ENCODE measurements around the gene PITRM1. TPM values are rescaled to one million over a fixed set of nuclear protein-coding genes. Genes with fewer than 3 reads are reported as not detected.
"Not testable (repeated sequence)": the region's sequence is repeated elsewhere in the genome, so short reads cannot be mapped to it uniquely, and the experiment has no call there.

Gene PITRM1
- total RNA-seq, 2 donors from 2014 or later = 47.7 to 103 TPM

DNA sequence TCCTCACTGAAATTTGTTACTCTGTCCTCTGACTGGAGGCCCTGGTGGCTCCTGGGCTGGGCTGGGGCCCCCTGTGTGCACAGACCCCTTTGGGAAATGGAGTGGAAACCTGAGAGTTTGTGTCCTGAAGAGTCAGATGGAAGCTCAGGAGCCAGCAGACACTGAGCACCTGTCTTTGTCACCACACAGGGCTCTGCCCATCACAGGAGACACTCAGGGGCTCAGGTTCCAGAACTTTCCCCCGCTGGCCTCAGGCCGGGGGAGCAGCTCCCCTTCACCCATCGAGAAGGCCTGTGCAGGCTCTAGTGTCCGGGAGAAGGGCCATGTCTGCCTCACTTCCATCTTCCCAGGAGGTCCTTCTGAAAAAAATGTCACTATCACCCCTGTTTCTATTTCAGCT is 22.3 kb upstream of the PITRM1 start:
- H3K4me3 ChIP-seq = no peak overlapping the region
- H3K36me3 ChIP-seq = no peaks in the 10 kb centered on the region
- intact Hi-C loops (cut with DNase I) = loop anchor here (5.0 to 10.0 kb wide), 4 partner anchors 42 to 1577 kb away; no protein-coding TSS in a partner anchor
- TF ChIP-seq POLR2AphosphoS5 (IDR thresholded peaks at IDR 0.05) = no peak
- no peak for TF ChIP-seq POLR2A (IDR thresholded peaks at IDR 0.05)
- TF ChIP-seq, protein P1, sequence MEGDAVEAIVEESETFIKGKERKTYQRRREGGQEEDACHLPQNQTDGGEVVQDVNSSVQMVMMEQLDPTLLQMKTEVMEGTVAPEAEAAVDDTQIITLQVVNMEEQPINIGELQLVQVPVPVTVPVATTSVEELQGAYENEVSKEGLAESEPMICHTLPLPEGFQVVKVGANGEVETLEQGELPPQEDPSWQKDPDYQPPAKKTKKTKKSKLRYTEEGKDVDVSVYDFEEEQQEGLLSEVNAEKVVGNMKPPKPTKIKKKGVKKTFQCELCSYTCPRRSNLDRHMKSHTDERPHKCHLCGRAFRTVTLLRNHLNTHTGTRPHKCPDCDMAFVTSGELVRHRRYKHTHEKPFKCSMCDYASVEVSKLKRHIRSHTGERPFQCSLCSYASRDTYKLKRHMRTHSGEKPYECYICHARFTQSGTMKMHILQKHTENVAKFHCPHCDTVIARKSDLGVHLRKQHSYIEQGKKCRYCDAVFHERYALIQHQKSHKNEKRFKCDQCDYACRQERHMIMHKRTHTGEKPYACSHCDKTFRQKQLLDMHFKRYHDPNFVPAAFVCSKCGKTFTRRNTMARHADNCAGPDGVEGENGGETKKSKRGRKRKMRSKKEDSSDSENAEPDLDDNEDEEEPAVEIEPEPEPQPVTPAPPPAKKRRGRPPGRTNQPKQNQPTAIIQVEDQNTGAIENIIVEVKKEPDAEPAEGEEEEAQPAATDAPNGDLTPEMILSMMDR (IDR thresholded peaks at IDR 0.05) = no peak
- H3K27ac ChIP-seq = no peak overlapping the region
- no peaks in the 10 kb centered on the region for H3K9me3 ChIP-seq
- H3K4me1 ChIP-seq (replicated peaks) = no peaks in the 10 kb centered on the region
- H3K27me3 ChIP-seq (replicated peaks; ENCODE audit: insufficient read depth) = no peaks in the 10 kb centered on the region
- no peak for DNase-seq (ENCODE audit: low spot score)
- 98% methylated on average over 4 of the region's 4 CpGs for WGBS

DNA sequence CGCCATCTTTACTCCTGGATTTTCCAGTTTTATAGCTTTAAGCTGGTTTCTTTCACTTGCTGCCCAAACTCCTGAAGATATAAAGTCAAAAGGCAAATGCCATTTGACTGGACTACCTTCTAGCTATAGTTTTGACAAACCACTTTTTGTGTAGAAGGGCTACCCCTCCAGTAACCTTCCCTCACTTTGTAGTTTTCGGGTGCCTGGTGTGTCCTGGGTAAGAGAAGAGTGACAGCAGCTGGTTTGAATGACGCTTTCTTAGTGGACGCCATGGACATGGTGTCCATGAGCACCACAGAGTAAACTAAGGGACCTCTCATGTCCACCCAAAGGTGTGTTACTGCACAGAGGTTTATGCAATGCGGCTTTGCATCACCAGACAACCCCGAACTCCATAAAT is 21.2 kb upstream of the PITRM1 start:
- WGBS = 94% methylated on average over 6 of the region's 6 CpGs
- Histone ChIP-seq H3K27me3 (replicated peaks; ENCODE audit: insufficient read depth) (no peaks in the 10 kb centered on the region), H3K9me3 (no peaks in the 10 kb centered on the region), H3K36me3 (no peaks in the 10 kb centered on the region), H3K4me3 (no peak overlapping the region), H3K4me1 (replicated peaks) (no peaks in the 10 kb centered on the region), H3K27ac (no peak overlapping the region)
- TF ChIP-seq, protein P1 (IDR thresholded peaks at IDR 0.05) = no peak
- TF ChIP-seq POLR2AphosphoS5 (IDR thresholded peaks at IDR 0.05) = no peak
- TF ChIP-seq POLR2A (IDR thresholded peaks at IDR 0.05) = no peak
- DNase-seq (ENCODE audit: low spot score) = no peak
- intact Hi-C loops (cut with DNase I) = loop anchor here (10.0 kb wide), 2 partner anchors 1311 to 1461 kb away; no protein-coding TSS in a partner anchor

DNA sequence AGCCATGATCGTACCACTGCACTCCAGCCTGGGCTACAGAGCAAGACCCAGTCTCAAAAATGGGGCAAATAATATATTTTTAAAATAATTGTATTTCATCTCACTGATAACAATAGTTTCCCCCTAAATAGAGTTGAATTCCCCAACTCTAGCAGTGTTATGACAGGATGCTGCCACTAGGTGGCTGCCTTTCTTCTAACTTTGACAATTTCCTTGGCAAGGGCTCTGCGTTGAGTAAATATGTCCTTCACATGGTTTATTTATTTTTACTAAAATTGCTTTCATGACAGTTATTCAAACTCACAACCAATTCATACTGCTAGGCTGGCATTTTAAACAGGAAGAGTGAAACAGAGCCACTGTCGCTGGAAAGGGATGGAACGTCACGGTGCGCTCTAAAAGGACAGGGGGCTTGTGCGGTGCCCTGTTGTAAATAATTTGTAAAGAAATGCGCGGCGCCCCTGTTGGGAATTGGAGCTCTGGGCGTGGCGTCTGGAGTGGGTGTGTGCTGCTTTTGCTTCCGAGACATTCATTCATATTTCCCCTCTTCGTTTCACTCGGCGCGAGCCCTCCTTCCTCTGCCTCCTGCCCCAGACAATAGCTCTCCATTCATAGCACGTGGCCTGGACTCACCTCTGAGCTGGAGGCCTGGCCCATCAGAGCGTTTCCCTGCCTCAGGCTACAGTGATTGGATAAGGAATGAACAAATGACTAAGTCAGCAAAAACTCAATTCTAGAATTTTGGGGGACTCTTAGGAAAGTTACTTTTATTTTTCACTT is 20.5 kb upstream of the PITRM1 start:
- 14% methylated on average over 19 of the region's 19 CpGs for WGBS
- intact Hi-C loops (cut with DNase I) = loop anchor here (10.0 kb wide), 2 partner anchors 1312 to 1462 kb away; no protein-coding TSS in a partner anchor
- Histone ChIP-seq H3K9me3 (no peaks in the 10 kb centered on the region), H3K4me1 (replicated peaks) (no peaks in the 10 kb centered on the region), H3K27me3 (replicated peaks; ENCODE audit: insufficient read depth) (no peaks in the 10 kb centered on the region), H3K4me3 (peak overlapping the region in 1 of 2 donors; percentile 25), H3K36me3 (no peaks in the 10 kb centered on the region), H3K27ac (peak overlapping the region in 1 of 2 donors; percentile 18)
- TF ChIP-seq POLR2AphosphoS5 (IDR thresholded peaks at IDR 0.05) (peak; percentile 83), POLR2A (IDR thresholded peaks at IDR 0.05) (no peak)
- TF ChIP-seq, protein P1 (IDR thresholded peaks at IDR 0.05) = peak; percentile 84 to 90 (median 88)
- DNase-seq (ENCODE audit: low spot score) = peak; percentile 60

DNA sequence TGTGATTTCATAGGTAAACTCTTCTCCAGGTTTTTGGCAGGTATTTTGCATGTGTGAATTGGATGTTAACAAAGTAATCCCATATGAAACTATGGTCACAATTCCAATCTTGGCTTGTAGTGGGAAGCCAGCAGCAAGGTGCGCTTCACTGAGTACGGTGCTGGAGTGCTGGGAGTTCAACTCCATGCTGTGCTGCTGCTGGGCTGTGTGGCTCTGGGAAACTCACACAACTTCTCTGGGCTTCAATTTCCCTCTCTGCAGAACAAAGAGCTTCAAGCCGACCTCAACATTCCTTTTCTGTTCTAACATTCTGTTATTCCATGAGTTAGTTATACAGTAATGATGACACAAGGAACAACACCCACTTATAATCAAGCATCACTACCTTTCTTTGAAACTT is 18.2 kb upstream of the PITRM1 start:
- H3K4me1 ChIP-seq (replicated peaks) = no peaks in the 10 kb centered on the region
- intact Hi-C loops (cut with DNase I) = loop anchor here (10.0 kb wide), 2 partner anchors 1314 to 1464 kb away; no protein-coding TSS in a partner anchor
- H3K4me3 ChIP-seq = no peak overlapping the region
- H3K27ac ChIP-seq = no peak overlapping the region
- WGBS = 80% methylated on average over 3 of the region's 3 CpGs
- DNase-seq (ENCODE audit: low spot score) = no peak
- H3K9me3 ChIP-seq = no peaks in the 10 kb centered on the region
- H3K36me3 ChIP-seq = no peaks in the 10 kb centered on the region
- H3K27me3 ChIP-seq (replicated peaks; ENCODE audit: insufficient read depth) = no peaks in the 10 kb centered on the region
- TF ChIP-seq, protein P1 (IDR thresholded peaks at IDR 0.05) = no peak
- TF ChIP-seq POLR2AphosphoS5 (IDR thresholded peaks at IDR 0.05) = no peak
- no peak for TF ChIP-seq POLR2A (IDR thresholded peaks at IDR 0.05)

DNA sequence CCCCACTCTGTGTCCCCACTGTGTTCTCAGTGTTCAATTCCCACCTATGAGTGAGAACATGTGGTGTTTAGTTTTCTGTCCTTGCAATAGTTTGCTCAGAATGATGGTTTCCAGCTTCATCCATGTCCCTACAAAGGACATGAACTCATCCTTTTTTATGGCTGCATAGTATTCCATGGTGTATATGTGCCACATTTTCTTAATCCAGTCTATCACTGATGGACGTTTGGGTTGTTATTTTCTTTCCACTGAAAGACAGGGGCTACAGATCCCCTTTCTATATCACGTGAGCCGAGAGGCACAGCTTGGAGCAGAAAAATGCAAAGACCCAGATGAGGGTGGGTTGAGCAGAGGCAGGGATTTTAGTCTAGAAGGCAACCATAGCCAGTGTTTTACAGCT is 14.6 kb upstream of the PITRM1 start:
- DNase-seq (ENCODE audit: low spot score); H3K36me3 ChIP-seq; H3K4me1 ChIP-seq (replicated peaks); H3K4me3 ChIP-seq; H3K27ac ChIP-seq; H3K27me3 ChIP-seq (replicated peaks; ENCODE audit: insufficient read depth); H3K9me3 ChIP-seq; intact Hi-C loops (cut with DNase I): not testable (repeated sequence)
- WGBS = 92% methylated on average over 3 of the region's 3 CpGs
